ENCODE data around the gene SLC44A3.
"Not testable (repeated sequence)": the region's sequence is repeated elsewhere in the genome, so short reads cannot be mapped to it uniquely, and the experiment has no call there.

Gene SLC44A3

GRCh38 chr1:94836891-94837290 is 16.7 kb downstream of the SLC44A3 start:
- no peak for DNase-seq (ENCODE audit: low spot score)

GRCh38 chr1:94840381-94840780 is 20.2 kb downstream of the SLC44A3 start:
- not testable (repeated sequence) for DNase-seq (ENCODE audit: low spot score)

GRCh38 chr1:94840808-94841207 is 20.7 kb downstream of the SLC44A3 start:
- no peak for DNase-seq (ENCODE audit: low spot score)

- DNase-seq (ENCODE audit: low spot score) = no peak
Observed at GRCh38 chr1:94843430-94843829, 23.3 kb downstream of the SLC44A3 start.

- DNase-seq (ENCODE audit: low spot score) = no peak
Observed at GRCh38 chr1:94843846-94844245, 23.7 kb downstream of the SLC44A3 start.

GRCh38 chr1:94846308-94846707 is 26.2 kb downstream of the SLC44A3 start:
- no peak for DNase-seq (ENCODE audit: low spot score)

- DNase-seq (ENCODE audit: low spot score) = no peak
Observed at GRCh38 chr1:94851571-94851970, 31.4 kb downstream of the SLC44A3 start.

GRCh38 chr1:94852788-94853187 is 32.6 kb downstream of the SLC44A3 start:
- no peak for DNase-seq (ENCODE audit: low spot score)

- DNase-seq (ENCODE audit: low spot score) = peak; percentile 96
Observed at GRCh38 chr1:94854458-94855306, 34.5 kb downstream of the SLC44A3 start.

GRCh38 chr1:94855307-94855700 is 35.1 kb downstream of the SLC44A3 start:
- peak; percentile 20 for DNase-seq (ENCODE audit: low spot score)

GRCh38 chr1:94856004-94856403 is 35.8 kb downstream of the SLC44A3 start:
- DNase-seq (ENCODE audit: low spot score) = no peak

- DNase-seq (ENCODE audit: low spot score) = no peak
Observed at GRCh38 chr1:94856868-94857267, 36.7 kb downstream of the SLC44A3 start.

- no peak for DNase-seq (ENCODE audit: low spot score)
Observed at GRCh38 chr1:94858276-94858675, 38.1 kb downstream of the SLC44A3 start.

- no peak for DNase-seq (ENCODE audit: low spot score)
Observed at GRCh38 chr1:94859174-94859573, 39.0 kb downstream of the SLC44A3 start.

GRCh38 chr1:94862718-94863117 is 42.6 kb downstream of the SLC44A3 start:
- no peak for DNase-seq (ENCODE audit: low spot score)

GRCh38 chr1:94863297-94863911 is 43.2 kb downstream of the SLC44A3 start:
- peak; percentile 45 for DNase-seq (ENCODE audit: low spot score)

GRCh38 chr1:94863919-94864318 is 43.8 kb downstream of the SLC44A3 start:
- DNase-seq (ENCODE audit: low spot score) = peak; percentile 77

- DNase-seq (ENCODE audit: low spot score) = no peak
Observed at GRCh38 chr1:94864821-94865220, 44.7 kb downstream of the SLC44A3 start.

GRCh38 chr1:94865360-94865759 is 45.2 kb downstream of the SLC44A3 start:
- DNase-seq (ENCODE audit: low spot score) = peak; percentile 70

- DNase-seq (ENCODE audit: low spot score) = no peak
Observed at GRCh38 chr1:94866164-94866807, 46.1 kb downstream of the SLC44A3 start.

- DNase-seq (ENCODE audit: low spot score) = no peak
Observed at GRCh38 chr1:94871031-94871430, 50.9 kb downstream of the SLC44A3 start.

GRCh38 chr1:94872771-94873495 is 52.8 kb downstream of the SLC44A3 start:
- no peak for DNase-seq (ENCODE audit: low spot score)

Measured in AG08395 (cell line).